Stimulated activated CD4-positive, alpha-beta T cell treated with anti-CD3 and anti-CD28 coated beads, Interleukin-1b, Interleukin-23, amount 100 ng/mL, for 1 hour (primary cell): ENCODE data around the gene CBX4.

Experiments used
- DNase-seq, 2 donors: peaks; one replicate each; pipeline ENCODE4 v3.0.0-alpha.2; 2020; ENCODE audit warnings: low read depth in 2 of 2

CBX4 gene

DNA sequence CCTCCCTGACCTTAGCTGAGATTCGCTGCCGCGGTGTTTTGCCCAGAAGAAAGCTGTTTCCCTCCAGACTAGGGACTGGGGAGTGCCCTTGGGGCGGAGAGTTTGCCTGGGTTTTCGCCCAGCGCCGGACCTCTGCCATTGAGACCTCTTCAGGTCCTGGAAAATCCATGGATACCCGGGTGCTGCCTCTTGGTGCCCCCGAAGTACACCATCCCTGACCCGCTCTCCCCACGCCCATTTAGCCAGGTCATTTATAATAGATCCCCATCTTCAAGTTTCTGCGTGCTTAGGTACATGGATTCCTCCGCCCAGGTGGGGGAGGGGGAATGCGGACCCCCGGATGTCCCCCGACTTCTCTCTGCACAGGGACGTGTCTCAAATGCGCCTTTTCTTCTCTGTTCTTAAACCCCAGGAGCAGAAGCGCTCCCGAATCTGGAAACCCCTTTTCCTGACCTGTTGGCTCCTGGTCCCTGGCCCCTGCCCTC, 27.3 kb downstream of the CBX4 start:
- DNase-seq, result no peak

DNA sequence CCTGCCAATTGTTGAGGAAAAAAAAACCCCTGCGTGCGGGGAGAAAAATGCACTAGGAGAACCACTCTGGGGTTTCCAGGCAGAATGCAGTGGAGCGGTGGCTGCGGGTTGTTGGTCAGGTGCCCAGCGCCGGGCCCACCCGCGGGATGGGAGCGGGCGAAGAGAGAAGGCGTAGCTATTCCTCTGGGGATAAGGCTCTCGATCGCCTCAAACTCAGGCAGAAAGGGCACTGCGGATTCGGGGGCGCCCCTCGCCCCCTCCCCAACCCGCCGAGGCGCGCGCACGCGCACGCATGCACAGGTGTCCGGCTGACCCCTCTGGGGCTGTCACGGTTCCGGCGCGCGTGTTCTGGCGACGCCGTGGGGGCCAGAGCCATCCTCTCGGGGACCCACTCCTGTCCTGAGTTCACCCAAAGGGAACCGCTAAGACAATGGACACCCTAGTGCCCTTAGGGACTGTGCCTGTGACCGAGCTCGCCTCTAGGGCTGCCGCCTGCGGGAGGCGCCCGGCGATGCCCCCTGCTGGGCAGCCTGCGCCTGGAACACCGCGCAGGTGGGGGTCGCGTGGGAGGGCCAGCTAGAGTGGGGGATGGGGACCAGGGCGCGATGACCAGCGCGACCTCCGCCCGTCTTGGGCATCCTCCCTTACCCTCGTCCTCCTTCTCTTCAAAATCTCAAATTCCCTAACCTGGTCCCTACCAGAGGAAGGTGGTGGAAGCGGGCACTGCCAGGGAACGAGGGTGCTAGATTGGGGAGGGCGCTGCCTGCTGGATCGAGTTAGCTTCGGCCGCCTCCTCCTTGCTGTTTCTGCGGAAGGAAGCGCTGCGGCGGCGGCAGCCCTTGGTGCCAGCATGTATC, 28.0 kb downstream of the CBX4 start:
- DNase-seq, result no peak

DNA sequence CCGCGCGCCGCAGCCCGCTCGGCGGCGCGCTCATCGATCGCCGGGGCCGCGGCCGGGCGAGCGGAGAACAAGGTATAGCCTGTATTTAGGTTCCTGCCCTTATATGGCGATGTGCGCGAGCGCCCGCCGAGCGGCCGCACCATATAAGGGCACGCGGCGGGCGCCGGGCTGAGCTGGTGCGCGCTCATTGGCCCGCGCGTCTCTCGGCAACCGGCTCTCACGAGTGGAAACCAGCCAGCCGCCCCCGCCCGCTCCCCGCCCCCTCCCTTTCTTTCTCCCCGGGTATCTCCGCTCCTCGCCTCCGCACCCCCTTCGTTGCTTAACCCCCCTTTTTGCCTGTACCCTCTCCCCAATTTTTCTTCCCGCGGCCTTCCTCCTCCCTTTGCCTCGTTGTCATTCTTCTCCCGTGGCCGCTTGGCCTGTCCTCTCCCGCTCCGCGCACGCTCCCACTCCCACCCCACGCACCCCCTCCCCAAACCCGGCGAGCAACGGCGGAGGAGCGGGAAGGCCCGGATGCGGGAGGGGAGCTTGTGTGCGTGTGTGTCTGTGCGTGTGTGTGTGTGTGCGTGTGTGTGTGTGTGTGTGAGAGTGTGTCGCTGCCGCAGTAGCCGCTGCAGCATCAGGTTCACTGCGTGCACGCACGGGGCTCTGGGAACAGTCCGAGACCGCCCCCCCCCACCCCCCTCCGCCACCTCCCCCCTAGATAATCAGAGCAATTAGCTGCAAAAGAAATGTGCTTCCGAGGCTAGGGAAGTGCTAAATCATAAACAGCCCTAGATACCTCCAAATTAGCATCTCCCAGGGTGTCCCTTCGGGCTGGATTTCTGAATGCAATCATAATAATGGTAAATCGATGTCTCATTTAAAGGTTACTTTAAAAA, 28.9 kb downstream of the CBX4 start:
- peak; percentile 38 to 68 for DNase-seq

DNA sequence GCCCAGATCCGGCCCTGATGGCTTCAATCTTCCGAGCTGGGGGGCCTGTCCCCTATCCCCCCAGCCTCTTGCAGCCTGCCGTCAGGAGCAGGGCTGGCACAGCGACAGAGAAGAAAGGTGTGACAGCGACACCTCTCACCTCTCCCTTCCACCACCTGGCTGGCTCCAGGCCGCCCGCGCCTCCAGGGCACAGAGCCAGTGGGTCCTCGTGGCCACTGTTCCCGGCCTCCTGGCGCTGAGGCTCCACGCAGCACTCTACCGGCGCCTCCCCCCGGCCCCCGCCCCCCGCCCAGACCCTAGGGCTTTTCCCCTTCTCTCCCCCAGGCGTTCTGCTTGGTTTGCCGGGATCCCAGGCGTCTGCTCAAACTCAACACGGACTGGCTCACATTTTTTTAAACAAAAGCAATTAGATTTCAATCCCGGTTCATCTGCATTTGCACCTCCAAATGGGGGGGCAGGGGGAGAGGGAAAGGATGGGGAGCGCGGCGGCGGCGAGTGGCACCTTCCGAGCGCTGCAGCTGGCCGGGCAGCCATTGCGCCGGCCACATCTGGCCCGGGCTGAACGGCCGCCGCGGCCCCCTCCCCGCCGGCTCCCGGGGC, 29.6 kb downstream of the CBX4 start:
- DNase-seq, result no peak

GRCh38 chr17:79808763-79809529, 30.3 kb downstream of the CBX4 start:
- DNase-seq, result no peak

- no peak for DNase-seq
These were observed 32.1 kb downstream of the CBX4 start for GRCh38 chr17:79806863-79807720.

- no peak for DNase-seq
These were observed 32.8 kb downstream of the CBX4 start for GRCh38 chr17:79806446-79806760.

- no peak for DNase-seq
These were observed 34.2 kb downstream of the CBX4 start for GRCh38 chr17:79804856-79805696.

DNA sequence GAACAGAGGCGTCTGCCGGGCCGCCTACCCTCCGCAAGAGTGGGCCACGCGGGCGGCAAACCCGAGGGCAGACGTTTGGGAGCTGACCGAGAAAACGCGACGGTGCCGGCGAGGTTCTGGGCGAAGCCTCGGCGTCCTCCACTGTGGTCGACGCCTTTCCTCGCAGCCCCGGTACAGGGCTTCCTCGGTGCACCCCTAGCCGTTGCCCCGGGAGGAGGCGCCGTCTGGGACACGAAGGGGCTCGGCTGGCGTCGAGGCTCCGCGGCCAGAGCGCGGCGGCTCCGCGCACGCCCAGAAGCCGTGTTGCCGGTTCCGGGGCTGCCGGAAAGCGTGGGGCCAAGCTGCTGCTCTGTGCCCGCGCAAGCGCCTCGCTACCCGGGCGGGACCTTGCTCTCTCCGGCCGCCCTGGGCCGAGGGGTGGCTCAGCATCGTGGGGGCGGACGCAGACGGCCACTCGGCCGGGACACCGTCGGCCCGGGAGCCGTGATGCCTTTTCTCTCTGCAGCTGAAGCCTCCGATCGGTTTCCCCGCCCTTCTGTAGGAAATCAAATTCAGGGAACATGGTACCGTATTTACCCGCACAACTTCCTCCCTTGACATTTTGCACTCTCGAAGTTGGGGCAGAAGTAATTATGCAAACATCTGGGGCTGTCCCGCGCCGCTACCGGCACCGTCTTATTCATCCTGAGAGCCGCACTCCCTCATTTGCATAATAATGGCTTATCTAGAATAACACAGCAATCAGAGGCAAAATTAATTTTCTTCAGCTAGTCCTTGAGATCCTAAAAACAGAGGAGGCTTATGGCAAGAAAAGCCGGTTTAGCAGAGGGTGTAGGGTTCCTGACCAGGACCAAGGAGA, 35.0 kb downstream of the CBX4 start:
- DNase-seq, result no peak

GRCh38 chr17:79803421-79803996, 35.7 kb downstream of the CBX4 start:
- no peak for DNase-seq

GRCh38 chr17:79802736-79803420, 36.4 kb downstream of the CBX4 start:
- DNase-seq, result no peak

- DNase-seq, result no peak
These were observed 37.1 kb downstream of the CBX4 start for GRCh38 chr17:79802039-79802735.

DNA sequence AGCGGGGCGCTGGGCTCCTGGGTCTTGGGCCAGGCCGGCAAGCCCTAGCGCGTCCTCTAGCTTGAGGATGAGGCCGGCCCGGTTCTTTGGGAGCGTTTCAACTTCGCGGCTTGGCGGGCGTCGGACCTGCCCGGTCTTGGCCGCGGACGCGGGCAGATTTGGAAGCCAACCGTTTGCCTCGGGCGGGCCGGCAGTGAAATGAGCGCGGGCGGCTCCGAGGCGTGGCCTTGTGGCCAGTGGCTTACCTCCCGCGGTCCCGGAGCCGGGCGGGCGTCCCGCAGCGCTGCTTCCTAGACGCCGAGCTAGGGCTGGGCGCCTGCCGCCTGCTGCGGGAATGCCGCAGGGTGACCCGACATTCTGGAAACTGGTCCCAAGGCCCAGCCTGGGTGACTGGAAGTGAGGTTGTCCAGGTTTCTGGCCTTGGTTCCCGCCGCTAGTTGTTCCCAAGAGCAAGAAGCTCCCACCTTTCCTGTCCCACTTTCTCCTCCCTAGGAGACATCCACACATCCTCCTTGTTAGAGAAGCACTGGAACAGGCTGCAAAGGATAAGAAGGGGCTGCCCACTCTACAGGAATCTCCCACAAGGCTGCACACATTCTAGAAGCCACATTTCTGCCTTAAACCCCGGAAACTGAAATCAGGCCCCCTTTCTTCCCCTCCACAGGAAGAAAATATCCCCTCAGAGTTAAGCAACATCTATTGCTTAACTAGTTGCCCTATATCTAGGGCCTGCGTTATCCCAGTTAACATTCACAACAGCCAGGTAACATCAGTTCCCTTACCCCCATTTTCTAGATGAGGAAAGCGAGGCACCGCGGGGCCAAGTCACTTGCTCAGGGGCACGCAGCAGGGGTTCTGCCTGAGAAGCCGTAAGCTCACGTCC, 37.8 kb downstream of the CBX4 start:
- no peak for DNase-seq

GRCh38 chr17:79800325-79801155, 38.7 kb downstream of the CBX4 start:
- no peak for DNase-seq
